H9 (cell line): ENCODE results near the gene COMT. TPM values are rescaled to one million over a fixed set of nuclear protein-coding genes. Genes with fewer than 3 reads are reported as not detected.

Experiments
- DNase-seq: peaks from one replicate; pipeline ENCODE4 v3.0.0-alpha.2; 2017
- H2AFZ ChIP-seq: one replicate; pipeline ENCODE4 v1.6.1; 2013; ENCODE audit warnings: mild to moderate bottlenecking, low read length, control low read depth, moderate library complexity
- H2AK5ac ChIP-seq: 2 replicates; pipeline ENCODE4 v1.6.1; 2013; ENCODE audit warnings: low read length, control low read depth, mixed read lengths; ENCODE audit not compliant: insufficient read length
- H2BK120ac ChIP-seq: one replicate; pipeline ENCODE4 v1.6.1; 2013; ENCODE audit warnings: low read depth, mild to moderate bottlenecking, low read length, control low read depth, inconsistent platforms; ENCODE audit not compliant: poor library complexity, severe bottlenecking
- H2BK12ac ChIP-seq: 2 replicates; pipeline ENCODE4 v1.6.1; 2013; ENCODE audit warnings: low read length, control low read depth, mixed read lengths, low read depth; ENCODE audit not compliant: insufficient read length
- H2BK15ac ChIP-seq: 2 replicates; pipeline ENCODE4 v1.6.1; 2013; ENCODE audit warnings: low read depth, low read length, control low read depth
- H2BK20ac ChIP-seq: one replicate; pipeline ENCODE4 v1.6.1; 2013; ENCODE audit warnings: low read depth, mild to moderate bottlenecking, low read length, control low read depth, inconsistent platforms; ENCODE audit not compliant: poor library complexity, severe bottlenecking
- H2BK5ac ChIP-seq: 2 replicates; pipeline ENCODE4 v1.6.1; 2013; ENCODE audit warnings: low read length, control low read depth, mixed read lengths; ENCODE audit not compliant: insufficient read length
- H3K14ac ChIP-seq: 2 replicates; pipeline ENCODE4 v1.6.1; 2013; ENCODE audit warnings: low read length, control low read depth; ENCODE audit not compliant: insufficient read depth
- H3K18ac ChIP-seq: 2 replicates; pipeline ENCODE4 v1.6.1; 2013; ENCODE audit warnings: low read depth, mild to moderate bottlenecking, mixed read lengths, low read length, control low read depth; ENCODE audit not compliant: insufficient read length
- H3K23ac ChIP-seq: 2 replicates; pipeline ENCODE4 v1.6.1; 2013; ENCODE audit warnings: low read length, control low read depth, mixed read lengths, low read depth; ENCODE audit not compliant: insufficient read length
- H3K23me2 ChIP-seq: 2 replicates; pipeline ENCODE4 v1.6.1; 2013; ENCODE audit warnings: low read depth, mild to moderate bottlenecking, mixed read lengths, low read length, control low read depth; ENCODE audit not compliant: insufficient read length, poor library complexity, severe bottlenecking
- H3K27ac ChIP-seq: 2 replicates; pipeline ENCODE4 v1.5.1; 2013; ENCODE audit warnings: low read length, control low read depth, mixed read lengths, low read depth; ENCODE audit not compliant: insufficient read length
- H3K27me3 ChIP-seq: 2 replicates; pipeline ENCODE4 v1.6.1; 2013; ENCODE audit warnings: low read length, control low read depth, inconsistent platforms; ENCODE audit not compliant: insufficient read depth
- H3K4ac ChIP-seq: 2 replicates; pipeline ENCODE4 v1.6.1; 2013; ENCODE audit warnings: low read depth, mild to moderate bottlenecking, control low read depth, inconsistent platforms, low read length, moderate library complexity
- H3K4me1 ChIP-seq: 2 replicates; pipeline ENCODE4 v1.6.1; 2013; ENCODE audit warnings: low read length, control low read depth, inconsistent platforms; ENCODE audit not compliant: insufficient read depth
- H3K4me2 ChIP-seq: 2 replicates; pipeline ENCODE4 v1.6.1; 2013; ENCODE audit warnings: low read length, control low read depth, mixed read lengths; ENCODE audit not compliant: insufficient read length, insufficient read depth
- H3K56ac ChIP-seq: 2 replicates; pipeline ENCODE4 v1.6.1; 2013; ENCODE audit warnings: low read depth, mild to moderate bottlenecking, mixed read lengths, low read length, control low read depth; ENCODE audit not compliant: insufficient read length
- H3K79me1 ChIP-seq: 2 replicates; pipeline ENCODE4 v1.6.1; 2013; ENCODE audit warnings: low read depth, mild to moderate bottlenecking, moderate library complexity, low read length, control low read depth, inconsistent platforms; ENCODE audit not compliant: insufficient read depth, poor library complexity, severe bottlenecking
- H3K79me2 ChIP-seq: 2 replicates; pipeline ENCODE4 v1.6.1; 2013; ENCODE audit warnings: low read length, control low read depth, inconsistent platforms; ENCODE audit not compliant: insufficient read depth
- H3K9ac ChIP-seq: 2 replicates; pipeline ENCODE4 v1.6.1; 2013; ENCODE audit warnings: low read length, control low read depth, mixed read lengths; ENCODE audit not compliant: insufficient read length; ENCODE audit errors: extremely low read depth
- H3K9me3 ChIP-seq: one replicate; pipeline ENCODE4 v1.6.1; 2013; ENCODE audit warnings: low read depth, low read length, inconsistent platforms; ENCODE audit not compliant: control insufficient read depth
- H3T11ph ChIP-seq: one replicate; pipeline ENCODE4 v1.6.1; 2013; ENCODE audit warnings: mild to moderate bottlenecking, low read length, control low read depth, inconsistent platforms
- H4K20me1 ChIP-seq: one replicate; pipeline ENCODE4 v1.6.1; 2013; ENCODE audit not compliant: control insufficient read depth, insufficient read length, insufficient read depth
- H4K5ac ChIP-seq: 2 replicates; pipeline ENCODE4 v1.6.1; 2013; ENCODE audit warnings: low read depth, mild to moderate bottlenecking, mixed read lengths, low read length, control low read depth; ENCODE audit not compliant: insufficient read length
- H4K8ac ChIP-seq: replicated peaks from 2 replicates; pipeline ENCODE4 v1.6.1; 2013; ENCODE audit warnings: low read length, control low read depth, mixed read lengths, low read depth; ENCODE audit not compliant: insufficient read length
- H4K91ac ChIP-seq: 2 replicates; pipeline ENCODE4 v1.6.1; 2013; ENCODE audit warnings: low read depth, mild to moderate bottlenecking, moderate library complexity, mixed read lengths, low read length, control low read depth; ENCODE audit not compliant: insufficient read length
- H3K27ac Mint-ChIP-seq, 3 experiments: 2 replicates in 2 of 3; 3 replicates in 1 of 3; pipeline ENCODE4 v1.8.0; 2020 to 2021; ENCODE audit warnings: mixed read lengths in 3 of 3, mild to moderate bottlenecking in 1 of 3, moderate library complexity in 1 of 3
- H3K27me3 Mint-ChIP-seq: 2 replicates; pipeline ENCODE4 v1.8.0; 2021; ENCODE audit warnings: low read depth, mild to moderate bottlenecking, moderate library complexity, mixed read lengths
- H3K36me3 Mint-ChIP-seq, 3 experiments: 2 replicates in 2 of 3; 3 replicates in 1 of 3; pipeline ENCODE4 v1.8.0; 2020 to 2021; ENCODE audit warnings: low read depth in 3 of 3, mixed read lengths in 3 of 3; ENCODE audit not compliant: insufficient read depth in 1 of 3
- H3K4me1 Mint-ChIP-seq, 2 experiments: 2 replicates each; pipeline ENCODE4 v1.8.0; 2020; ENCODE audit warnings: mixed read lengths in 2 of 2
- H3K4me3 Mint-ChIP-seq, 2 experiments: 2 replicates in 1 of 2; 3 replicates in 1 of 2; pipeline ENCODE4 v1.8.0; 2020 to 2021; ENCODE audit warnings: mild to moderate bottlenecking in 2 of 2, mixed read lengths in 2 of 2, moderate library complexity in 1 of 2
- H3K9me3 Mint-ChIP-seq, 2 experiments: 2 replicates in 1 of 2; 3 replicates in 1 of 2; pipeline ENCODE4 v1.8.0; 2020; ENCODE audit warnings: mild to moderate bottlenecking in 2 of 2, mixed read lengths in 2 of 2, moderate library complexity in 1 of 2
- CTCF ChIP-seq: fragments of 200-600 bp; sonication (generic); conservative IDR thresholded peaks from 3 replicates; pipeline ENCODE4 v1.8.0; 2021; ENCODE audit warnings: antibody characterized with exemption, mild to moderate bottlenecking
- WGBS: extraction: QIAGEN DNeasy Blood & Tissue Kit; methylation state at CpG from one replicate; pipeline ENCODE4 v1.1.7; 2013; ENCODE audit warnings: missing lambda C conversion rate, low lambda C conversion rate, mixed read lengths; ENCODE audit not compliant: insufficient read length; ENCODE audit errors: extremely low coverage; 5-methylcytosine and 5-hydroxymethylcytosine counted together
- total RNA-seq: library from RNA; stranded (reverse); gene quantifications from 2 replicates; pipeline ENCODE4 v1.2.1, GENCODE V29; 2021

COMT gene
- total RNA-seq, 1 experiment from 2014 or later = 42.2 TPM

- peaks cover 4% of the 10 kb centered on the region; the same call in 1 of the 2 replicates for H3K27me3 ChIP-seq
- no peak overlapping the region for H3T11ph ChIP-seq
- H2BK20ac ChIP-seq = no peak overlapping the region
- no peak overlapping the region for H3K4ac ChIP-seq
- no peaks in the 10 kb centered on the region for H3K23me2 ChIP-seq
- H4K91ac ChIP-seq = no peak overlapping the region
- no peak overlapping the region for H3K27ac ChIP-seq
- H4K5ac ChIP-seq = no peak overlapping the region
- H3K56ac ChIP-seq = no peak overlapping the region
- H3K4me3 Mint-ChIP-seq = no peak overlapping the region
- no peak overlapping the region for H2BK12ac ChIP-seq
- H3K9me3 ChIP-seq = no peaks in the 10 kb centered on the region
- TF ChIP-seq CTCF = no peak
- H2BK15ac ChIP-seq = no peak overlapping the region
- H3K36me3 Mint-ChIP-seq = peaks cover 0 to 2% (median 0%) of the 10 kb centered on the region in 3 experiments; a peak in 2 of 7 replicates
- H3K79me2 ChIP-seq = no peaks in the 10 kb centered on the region
- no peak overlapping the region for H2AK5ac ChIP-seq
- H3K79me1 ChIP-seq = no peaks in the 10 kb centered on the region
- peaks cover 5 to 8% of the 10 kb centered on the region in 2 experiments for H3K4me1 Mint-ChIP-seq
- no peak overlapping the region for H3K23ac ChIP-seq
- H3K4me2 ChIP-seq = no peak overlapping the region
- no peaks in the 10 kb centered on the region for H3K4me1 ChIP-seq
- H3K9ac ChIP-seq = no peak overlapping the region
- no peak overlapping the region for H3K27ac Mint-ChIP-seq
- no peak overlapping the region for H3K18ac ChIP-seq
- H2AFZ ChIP-seq = no peak overlapping the region
- no CpG with 5 or more reads among the region's 20 CpGs for WGBS
- H3K14ac ChIP-seq = no peak overlapping the region
- H3K27me3 Mint-ChIP-seq = peaks cover 14% of the 10 kb centered on the region
- H2BK5ac ChIP-seq = no peak overlapping the region
- no peak overlapping the region for H4K8ac ChIP-seq
- no peak for DNase-seq
- no peak overlapping the region for H2BK120ac ChIP-seq
- no peaks in the 10 kb centered on the region for H4K20me1 ChIP-seq
- H3K9me3 Mint-ChIP-seq = no peaks in the 10 kb centered on the region
Observed at GRCh38 chr22:20011123-20011992, 69.8 kb downstream of the COMT start.
